ENCODE measurements around the gene MAP1B. TPM values are rescaled to one million over a fixed set of nuclear protein-coding genes. Genes with fewer than 3 reads are reported as not detected.

MAP1B gene
- total RNA-seq, 2 donors from 2014 or later: 5.5 TPM

- Mint-ChIP-seq H3K36me3 (ENCODE audit: insufficient read depth in 2 of 2) (peaks cover 16 to 41% of the 10 kb centered on the region in 2 donors), H3K4me3 (no peak overlapping the region), H3K9me3 (no peaks in the 10 kb centered on the region)
Measured at GRCh38 chr5:72221541-72221940, 114.3 kb downstream of the MAP1B start.

GRCh38 chr5:72222521-72222920 is 115.2 kb downstream of the MAP1B start:
- no peak for DNase-seq
- Mint-ChIP-seq H3K9me3 (no peaks in the 10 kb centered on the region), H3K27ac (no peak overlapping the region), H3K4me1 (ENCODE audit: low read depth) (no peaks in the 10 kb centered on the region), H3K36me3 (ENCODE audit: insufficient read depth in 2 of 2) (peaks cover 17 to 35% of the 10 kb centered on the region in 2 donors), H3K4me3 (no peak overlapping the region), H3K27me3 (ENCODE audit: low read depth) (no peaks in the 10 kb centered on the region)
- no peak for ATAC-seq (replicated peaks in 1 of 2)

More at GRCh38 chr5:72221541-72221940, 114.3 kb downstream of the MAP1B start:
- H3K4me1 Mint-ChIP-seq (ENCODE audit: low read depth): no peaks in the 10 kb centered on the region
- DNase-seq: no peak
- H3K27ac Mint-ChIP-seq: no peak overlapping the region
- ATAC-seq (replicated peaks in 1 of 2): no peak
- no peaks in the 10 kb centered on the region for H3K27me3 Mint-ChIP-seq (ENCODE audit: low read depth)

- no peak overlapping the region for H3K27ac Mint-ChIP-seq
- no peaks in the 10 kb centered on the region for H3K9me3 Mint-ChIP-seq
- peaks cover 13 to 33% of the 10 kb centered on the region in 2 donors for H3K36me3 Mint-ChIP-seq (ENCODE audit: insufficient read depth in 2 of 2)
- DNase-seq (no peak), ATAC-seq (replicated peaks in 1 of 2) (no peak)
- H3K4me3 Mint-ChIP-seq: no peak overlapping the region
- H3K27me3 Mint-ChIP-seq (ENCODE audit: low read depth): no peaks in the 10 kb centered on the region
- no peaks in the 10 kb centered on the region for H3K4me1 Mint-ChIP-seq (ENCODE audit: low read depth)
Measured at GRCh38 chr5:72223371-72223770, 116.1 kb downstream of the MAP1B start.

- Mint-ChIP-seq H3K36me3 (ENCODE audit: insufficient read depth in 2 of 2) (peaks cover 6 to 23% of the 10 kb centered on the region in 2 donors), H3K9me3 (no peaks in the 10 kb centered on the region), H3K27me3 (ENCODE audit: low read depth) (no peaks in the 10 kb centered on the region), H3K27ac (no peak overlapping the region), H3K4me3 (no peak overlapping the region), H3K4me1 (ENCODE audit: low read depth) (no peaks in the 10 kb centered on the region)
- ATAC-seq (replicated peaks in 1 of 2) (no peak), DNase-seq (no peak)
Measured at GRCh38 chr5:72224946-72225463, 117.7 kb downstream of the MAP1B start.

- no peak overlapping the region for H3K4me3 Mint-ChIP-seq
- ATAC-seq (replicated peaks in 1 of 2): no peak
- H3K36me3 Mint-ChIP-seq (ENCODE audit: insufficient read depth in 2 of 2): peaks cover 11 to 29% of the 10 kb centered on the region in 2 donors
Measured at GRCh38 chr5:72225741-72226140, 118.5 kb downstream of the MAP1B start.

GRCh38 chr5:72226950-72227349 is 119.7 kb downstream of the MAP1B start:
- Mint-ChIP-seq H3K4me3 (no peak overlapping the region), H3K36me3 (ENCODE audit: insufficient read depth in 2 of 2) (peaks cover 14 to 30% of the 10 kb centered on the region in 2 donors), H3K27me3 (ENCODE audit: low read depth) (no peaks in the 10 kb centered on the region)

More at GRCh38 chr5:72225741-72226140, 118.5 kb downstream of the MAP1B start:
- Mint-ChIP-seq H3K9me3 (no peaks in the 10 kb centered on the region), H3K4me1 (ENCODE audit: low read depth) (no peaks in the 10 kb centered on the region), H3K27ac (no peak overlapping the region), H3K27me3 (ENCODE audit: low read depth) (no peaks in the 10 kb centered on the region)
- DNase-seq: no peak

GRCh38 chr5:72228960-72229359 is 121.7 kb downstream of the MAP1B start:
- no peaks in the 10 kb centered on the region for H3K27me3 Mint-ChIP-seq (ENCODE audit: low read depth)
- ATAC-seq (replicated peaks in 1 of 2) (no peak), DNase-seq (no peak)
- no peaks in the 10 kb centered on the region for H3K9me3 Mint-ChIP-seq
- peaks cover 12 to 25% of the 10 kb centered on the region in 2 donors for H3K36me3 Mint-ChIP-seq (ENCODE audit: insufficient read depth in 2 of 2)
- H3K4me1 Mint-ChIP-seq (ENCODE audit: low read depth): peaks cover 21% of the 10 kb centered on the region
- H3K27ac Mint-ChIP-seq: no peak overlapping the region
- no peak overlapping the region for H3K4me3 Mint-ChIP-seq

More at GRCh38 chr5:72226950-72227349, 119.7 kb downstream of the MAP1B start:
- H3K9me3 Mint-ChIP-seq: no peaks in the 10 kb centered on the region
- no peak overlapping the region for H3K27ac Mint-ChIP-seq
- DNase-seq (no peak), ATAC-seq (replicated peaks in 1 of 2) (no peak)
- H3K4me1 Mint-ChIP-seq (ENCODE audit: low read depth): peaks cover 6% of the 10 kb centered on the region

- no peak for DNase-seq
- peaks cover 36% of the 10 kb centered on the region for H3K4me1 Mint-ChIP-seq (ENCODE audit: low read depth)
- no peaks in the 10 kb centered on the region for H3K9me3 Mint-ChIP-seq
- H3K4me3 Mint-ChIP-seq: peak overlapping the region in 1 of 2 donors; percentile 11
- ATAC-seq (replicated peaks in 1 of 2): no peak
- no peaks in the 10 kb centered on the region for H3K27me3 Mint-ChIP-seq (ENCODE audit: low read depth)
- H3K36me3 Mint-ChIP-seq (ENCODE audit: insufficient read depth in 2 of 2): peaks cover 9 to 25% of the 10 kb centered on the region in 2 donors
- peak overlapping the region; percentile 22 for H3K27ac Mint-ChIP-seq
Measured at GRCh38 chr5:72231991-72232703, 124.9 kb downstream of the MAP1B start.

GRCh38 chr5:72232838-72233237 is 125.6 kb downstream of the MAP1B start:
- Mint-ChIP-seq H3K4me3 (peak overlapping the region in 1 of 2 donors; percentile 20), H3K36me3 (ENCODE audit: insufficient read depth in 2 of 2) (peaks cover 9 to 25% of the 10 kb centered on the region in 2 donors), H3K27ac (no peak overlapping the region), H3K4me1 (ENCODE audit: low read depth) (peaks cover 36% of the 10 kb centered on the region), H3K27me3 (ENCODE audit: low read depth) (no peaks in the 10 kb centered on the region), H3K9me3 (no peaks in the 10 kb centered on the region)
- DNase-seq (no peak), ATAC-seq (replicated peaks in 1 of 2) (no peak)

GRCh38 chr5:72233835-72234234 is 126.6 kb downstream of the MAP1B start:
- Mint-ChIP-seq H3K27me3 (ENCODE audit: low read depth) (no peaks in the 10 kb centered on the region), H3K4me1 (ENCODE audit: low read depth) (peaks cover 36% of the 10 kb centered on the region), H3K4me3 (peak overlapping the region in 1 of 2 donors; percentile 63), H3K36me3 (ENCODE audit: insufficient read depth in 2 of 2) (peaks cover 9 to 25% of the 10 kb centered on the region in 2 donors), H3K27ac (no peak overlapping the region), H3K9me3 (no peaks in the 10 kb centered on the region)
- ATAC-seq (replicated peaks in 1 of 2) (peak in 1 of 2 donors; percentile 3), DNase-seq (no peak)

DNA sequence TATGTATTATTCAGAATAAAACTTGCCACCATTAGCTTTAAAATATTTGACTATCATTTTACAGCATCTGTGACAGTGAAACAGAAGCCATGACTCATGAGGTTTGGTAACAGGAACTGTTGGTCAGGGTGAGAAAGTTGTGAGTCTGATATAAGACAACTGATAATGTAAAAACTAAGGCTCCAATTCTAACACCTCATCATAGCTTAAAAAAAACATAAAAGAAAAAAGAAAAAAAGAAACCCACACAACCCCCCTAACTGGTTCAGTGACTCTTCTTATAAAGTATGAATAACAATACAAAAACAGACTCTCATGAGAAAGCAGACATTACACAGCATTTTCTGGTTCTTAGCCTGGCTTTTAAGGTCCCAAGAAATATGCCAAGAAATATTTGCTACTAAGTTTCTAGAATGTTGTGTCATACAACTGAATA is 127.0 kb downstream of the MAP1B start:
- Mint-ChIP-seq H3K4me1 (ENCODE audit: low read depth) (peaks cover 36% of the 10 kb centered on the region), H3K27me3 (ENCODE audit: low read depth) (no peaks in the 10 kb centered on the region), H3K36me3 (ENCODE audit: insufficient read depth in 2 of 2) (peaks cover 9 to 25% of the 10 kb centered on the region in 2 donors), H3K27ac (peak overlapping the region; percentile 82), H3K4me3 (peak overlapping the region in 1 of 2 donors; percentile 63), H3K9me3 (no peaks in the 10 kb centered on the region)
- peak; percentile 20 to 22 for DNase-seq
- peak; percentile 94 to 97 for ATAC-seq (replicated peaks in 1 of 2)

DNA sequence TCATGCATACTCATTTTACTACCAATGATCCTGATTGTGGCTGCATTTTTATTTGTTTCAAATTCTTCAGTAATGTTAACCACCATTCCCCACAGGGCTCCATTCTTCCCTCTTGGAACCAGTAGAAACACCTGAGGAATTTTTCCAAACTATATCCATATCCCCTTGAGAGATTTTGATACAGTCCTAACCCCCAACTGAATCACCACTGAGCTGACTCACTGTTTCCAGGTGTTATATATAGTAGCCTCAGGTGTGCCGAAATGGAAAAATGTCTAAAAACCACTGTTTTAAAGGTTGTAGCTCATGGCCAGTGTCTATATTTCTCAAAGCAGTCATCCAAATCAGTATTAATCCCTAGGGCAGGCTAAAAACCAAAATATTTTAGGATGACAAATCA is 127.6 kb downstream of the MAP1B start:
- Mint-ChIP-seq H3K4me1 (ENCODE audit: low read depth) (peaks cover 36% of the 10 kb centered on the region), H3K4me3 (peak overlapping the region in 1 of 2 donors; percentile 63), H3K27me3 (ENCODE audit: low read depth) (no peaks in the 10 kb centered on the region), H3K9me3 (no peaks in the 10 kb centered on the region), H3K36me3 (ENCODE audit: insufficient read depth in 2 of 2) (peaks cover 9 to 25% of the 10 kb centered on the region in 2 donors), H3K27ac (peak overlapping the region; percentile 82)
- no peak for ATAC-seq (replicated peaks in 1 of 2)
- no peak for DNase-seq

DNA sequence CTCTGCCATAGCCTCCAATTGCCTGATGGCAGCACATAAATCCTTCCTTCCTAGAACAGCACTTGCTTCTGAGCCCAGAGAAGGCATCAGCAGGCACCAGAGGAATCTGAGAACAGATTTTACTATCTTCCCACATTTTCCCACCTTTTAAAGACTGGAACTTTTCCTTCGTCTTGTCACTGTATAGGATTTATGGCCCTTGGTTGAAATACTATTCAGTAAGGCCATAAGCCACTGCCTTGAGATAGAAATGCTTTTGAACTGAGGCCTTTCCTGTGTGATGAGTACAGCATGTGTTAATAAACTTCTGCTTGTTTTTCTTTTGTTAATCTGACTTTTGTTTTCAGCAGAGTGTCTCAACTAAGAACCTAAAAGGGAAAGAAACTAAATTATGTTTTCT is 128.4 kb downstream of the MAP1B start:
- Mint-ChIP-seq H3K9me3 (no peaks in the 10 kb centered on the region), H3K4me1 (ENCODE audit: low read depth) (peaks cover 36% of the 10 kb centered on the region), H3K36me3 (ENCODE audit: insufficient read depth in 2 of 2) (peaks cover 3 to 18% of the 10 kb centered on the region in 2 donors), H3K27me3 (ENCODE audit: low read depth) (no peaks in the 10 kb centered on the region), H3K27ac (no peak overlapping the region), H3K4me3 (no peak overlapping the region)
- DNase-seq: no peak
- ATAC-seq (replicated peaks in 1 of 2): no peak

Data from activated T-cell treated with anti-CD3 and anti-CD28 coated beads, Interleukin-2, amount 50 U/mL, for 72 hours (primary cell).